ENCODE measurements around the gene SYT9.
A peak's percentile ranks its signal among the peaks of the same experiment; 100 is the strongest.

Gene SYT9

DNA sequence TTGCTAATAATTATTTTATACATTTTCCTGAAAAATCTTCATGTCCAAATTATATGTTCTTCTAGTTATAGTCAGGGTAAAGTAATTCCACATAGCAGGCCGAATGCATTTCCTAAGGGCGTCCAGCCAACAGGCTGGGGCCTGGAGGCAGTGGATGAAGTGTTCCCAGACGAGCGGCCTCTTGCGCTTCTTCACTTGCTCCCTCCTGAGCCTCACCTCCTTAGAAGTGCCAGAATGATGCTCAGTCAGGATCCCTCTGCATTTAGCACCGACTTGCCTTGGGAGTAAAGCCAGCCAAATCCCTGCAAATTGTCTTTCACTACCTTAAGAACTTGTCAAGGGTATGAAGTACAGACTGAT lies 235.1 kb downstream of the SYT9 start:
- Mint-ChIP-seq H3K4me3 (no peak overlapping the region), H3K4me1 (no peaks in the 10 kb centered on the region), H3K27ac (no peak overlapping the region), H3K27me3 (no peaks in the 10 kb centered on the region), H3K36me3 (no peaks in the 10 kb centered on the region), H3K9me3 (no peaks in the 10 kb centered on the region)

DNA sequence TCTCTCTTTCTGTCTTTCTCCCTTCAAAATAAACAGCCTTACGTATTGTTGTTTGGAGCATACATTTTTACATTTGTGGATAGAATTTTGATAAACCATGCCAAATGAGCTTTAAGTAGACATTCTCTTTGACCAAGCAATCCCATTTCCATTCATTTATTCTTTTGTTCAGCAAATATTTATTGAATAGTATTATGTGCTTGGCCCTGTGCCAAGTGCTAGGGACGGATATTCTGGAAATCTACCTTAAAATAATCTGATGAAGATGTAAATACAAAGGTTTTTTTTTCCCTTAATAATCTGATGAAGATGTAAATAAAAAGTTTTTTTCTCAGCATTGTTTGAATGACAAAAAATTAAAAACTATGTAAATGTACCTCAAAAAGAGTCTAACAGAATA lies 235.7 kb downstream of the SYT9 start:
- H3K4me1 Mint-ChIP-seq: no peaks in the 10 kb centered on the region
- no peak overlapping the region for H3K27ac Mint-ChIP-seq
- no peaks in the 10 kb centered on the region for H3K36me3 Mint-ChIP-seq
- H3K9me3 Mint-ChIP-seq: no peaks in the 10 kb centered on the region
- H3K4me3 Mint-ChIP-seq: no peak overlapping the region
- no peaks in the 10 kb centered on the region for H3K27me3 Mint-ChIP-seq

- no peaks in the 10 kb centered on the region for H3K27me3 Mint-ChIP-seq
- no peak overlapping the region for H3K4me3 Mint-ChIP-seq
- no peaks in the 10 kb centered on the region for H3K36me3 Mint-ChIP-seq
- no peak overlapping the region for H3K27ac Mint-ChIP-seq
- H3K9me3 Mint-ChIP-seq: no peaks in the 10 kb centered on the region
- no peaks in the 10 kb centered on the region for H3K4me1 Mint-ChIP-seq
Measured at GRCh38 chr11:7488681-7489080, 237.0 kb downstream of the SYT9 start.

GRCh38 chr11:7489376-7489775 lies 237.7 kb downstream of the SYT9 start:
- Mint-ChIP-seq H3K27me3 (no peaks in the 10 kb centered on the region), H3K27ac (no peak overlapping the region), H3K9me3 (no peaks in the 10 kb centered on the region), H3K4me3 (no peak overlapping the region), H3K4me1 (no peaks in the 10 kb centered on the region), H3K36me3 (no peaks in the 10 kb centered on the region)

DNA sequence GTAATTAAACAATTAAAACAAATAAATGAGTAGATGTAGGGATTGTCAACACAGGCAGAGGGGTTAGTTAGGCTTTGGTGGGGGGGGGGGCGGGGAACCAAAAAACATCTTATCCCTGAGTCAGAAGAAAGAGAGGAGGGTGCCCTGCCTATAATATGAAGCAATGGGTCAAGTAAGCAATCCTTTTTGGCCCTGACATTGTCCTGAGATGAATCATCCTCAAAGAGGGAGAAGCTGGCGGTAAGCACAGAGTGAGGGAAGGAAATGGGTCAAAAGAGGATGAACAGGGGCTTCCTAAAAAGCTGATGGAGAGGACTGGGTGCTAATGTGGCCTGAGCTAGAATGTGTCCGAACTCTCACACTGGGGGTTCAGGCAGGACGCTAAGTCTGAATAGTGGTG lies 238.3 kb downstream of the SYT9 start:
- H3K9me3 Mint-ChIP-seq: no peaks in the 10 kb centered on the region
- no peak overlapping the region for H3K4me3 Mint-ChIP-seq

GRCh38 chr11:7490535-7490934 lies 238.8 kb downstream of the SYT9 start:
- Mint-ChIP-seq H3K4me3 (no peak overlapping the region), H3K27ac (no peak overlapping the region), H3K27me3 (no peaks in the 10 kb centered on the region), H3K36me3 (no peaks in the 10 kb centered on the region), H3K4me1 (no peaks in the 10 kb centered on the region), H3K9me3 (no peaks in the 10 kb centered on the region)

More for the DNA sequence above, 238.3 kb downstream of the SYT9 start:
- no peak overlapping the region for H3K27ac Mint-ChIP-seq
- no peaks in the 10 kb centered on the region for H3K27me3 Mint-ChIP-seq
- H3K36me3 Mint-ChIP-seq: no peaks in the 10 kb centered on the region
- no peaks in the 10 kb centered on the region for H3K4me1 Mint-ChIP-seq

GRCh38 chr11:7492253-7492652 lies 240.5 kb downstream of the SYT9 start:
- H3K4me1 Mint-ChIP-seq: peaks cover 5% of the 10 kb centered on the region
- H3K27me3 Mint-ChIP-seq: no peaks in the 10 kb centered on the region
- H3K27ac Mint-ChIP-seq: no peak overlapping the region
- H3K9me3 Mint-ChIP-seq: no peaks in the 10 kb centered on the region
- H3K36me3 Mint-ChIP-seq: no peaks in the 10 kb centered on the region
- H3K4me3 Mint-ChIP-seq: no peak overlapping the region

GRCh38 chr11:7493670-7494069 lies 242.0 kb downstream of the SYT9 start:
- no peak overlapping the region for H3K27ac Mint-ChIP-seq
- no peak overlapping the region for H3K4me3 Mint-ChIP-seq
- peaks cover 5% of the 10 kb centered on the region for H3K4me1 Mint-ChIP-seq
- H3K27me3 Mint-ChIP-seq: no peaks in the 10 kb centered on the region
- H3K9me3 Mint-ChIP-seq: no peaks in the 10 kb centered on the region
- H3K36me3 Mint-ChIP-seq: no peaks in the 10 kb centered on the region

- Mint-ChIP-seq H3K4me3 (no peak overlapping the region), H3K4me1 (peaks cover 5% of the 10 kb centered on the region), H3K36me3 (no peaks in the 10 kb centered on the region), H3K27ac (no peak overlapping the region), H3K9me3 (no peaks in the 10 kb centered on the region), H3K27me3 (no peaks in the 10 kb centered on the region)
Measured at GRCh38 chr11:7494086-7494745, 242.5 kb downstream of the SYT9 start.

GRCh38 chr11:7495882-7496551 lies 244.3 kb downstream of the SYT9 start:
- Mint-ChIP-seq H3K27me3 (no peaks in the 10 kb centered on the region), H3K4me1 (peaks cover 5% of the 10 kb centered on the region), H3K27ac (peak overlapping the region; percentile 2), H3K9me3 (no peaks in the 10 kb centered on the region), H3K36me3 (no peaks in the 10 kb centered on the region), H3K4me3 (no peak overlapping the region)

DNA sequence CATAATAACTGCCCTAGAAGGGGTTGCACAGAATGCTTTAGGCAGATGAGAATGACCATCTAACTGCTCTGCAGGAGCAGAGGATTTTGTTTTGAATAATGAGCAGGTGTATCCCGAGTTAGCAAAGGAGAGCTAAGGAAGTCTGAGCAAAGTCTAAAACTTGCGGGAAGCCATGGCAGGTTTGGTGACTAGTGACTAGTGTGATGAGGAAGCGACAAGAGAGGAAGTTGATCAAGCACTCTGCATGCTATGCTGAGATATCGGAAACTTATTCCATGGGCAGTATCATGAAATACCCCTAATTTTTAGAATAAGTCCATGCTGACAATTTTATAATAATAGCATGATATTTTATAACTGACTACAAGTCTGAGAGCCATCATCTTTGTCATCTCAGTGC lies 246.5 kb downstream of the SYT9 start:
- no peaks in the 10 kb centered on the region for H3K36me3 Mint-ChIP-seq
- H3K27me3 Mint-ChIP-seq: no peaks in the 10 kb centered on the region
- H3K27ac Mint-ChIP-seq: no peak overlapping the region
- peaks cover 5% of the 10 kb centered on the region for H3K4me1 Mint-ChIP-seq
- no peak overlapping the region for H3K4me3 Mint-ChIP-seq
- H3K9me3 Mint-ChIP-seq: no peaks in the 10 kb centered on the region

DNA sequence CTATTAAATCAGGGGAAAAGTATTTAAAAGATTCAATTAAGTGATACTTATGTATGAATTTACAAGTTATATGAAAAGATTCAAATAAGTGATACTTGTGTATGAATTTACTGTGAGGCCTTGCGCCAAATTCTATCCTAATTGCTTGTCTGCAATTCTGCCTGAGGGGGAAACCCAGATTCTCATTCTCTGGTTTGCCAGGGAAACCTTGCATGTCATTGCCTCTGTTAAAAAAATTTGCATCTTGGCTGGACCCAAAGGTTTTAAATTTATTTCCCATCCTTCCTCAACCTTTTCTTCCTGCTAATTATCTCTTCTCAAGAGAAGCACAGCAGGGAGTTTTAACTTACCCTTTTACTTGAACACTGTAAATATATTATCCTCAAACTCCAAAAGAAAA lies 247.4 kb downstream of the SYT9 start:
- Mint-ChIP-seq H3K27ac (no peak overlapping the region), H3K4me1 (peaks cover 5% of the 10 kb centered on the region), H3K36me3 (no peaks in the 10 kb centered on the region), H3K27me3 (no peaks in the 10 kb centered on the region), H3K4me3 (no peak overlapping the region), H3K9me3 (no peaks in the 10 kb centered on the region)

- Mint-ChIP-seq H3K4me1 (peaks cover 5% of the 10 kb centered on the region), H3K27ac (no peak overlapping the region), H3K9me3 (no peaks in the 10 kb centered on the region), H3K36me3 (no peaks in the 10 kb centered on the region), H3K4me3 (no peak overlapping the region), H3K27me3 (no peaks in the 10 kb centered on the region)
Measured at GRCh38 chr11:7500251-7500650, 248.5 kb downstream of the SYT9 start.

DNA sequence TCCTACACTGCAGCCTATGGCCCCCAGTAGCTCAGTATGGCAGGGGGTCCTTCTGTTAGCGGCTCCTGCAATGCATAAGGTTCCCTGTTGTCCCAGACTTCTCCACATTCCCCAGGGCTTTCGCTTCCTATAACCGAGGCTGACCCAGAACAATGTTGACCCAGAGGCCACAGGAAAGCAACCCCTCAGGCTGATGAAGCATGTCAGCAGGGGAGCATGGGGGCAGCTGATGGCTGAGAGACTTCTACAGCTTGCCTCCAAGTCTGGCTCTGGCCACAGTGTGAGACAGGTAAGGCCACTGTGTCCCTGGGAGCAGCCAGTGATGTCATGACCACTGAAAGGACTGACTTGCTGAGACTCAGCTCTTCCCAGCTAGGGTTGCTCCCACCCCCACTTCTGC lies 249.5 kb downstream of the SYT9 start:
- Mint-ChIP-seq H3K27me3 (no peaks in the 10 kb centered on the region), H3K9me3 (no peaks in the 10 kb centered on the region), H3K36me3 (no peaks in the 10 kb centered on the region), H3K4me3 (no peak overlapping the region), H3K27ac (no peak overlapping the region), H3K4me1 (peaks cover 3% of the 10 kb centered on the region)

DNA sequence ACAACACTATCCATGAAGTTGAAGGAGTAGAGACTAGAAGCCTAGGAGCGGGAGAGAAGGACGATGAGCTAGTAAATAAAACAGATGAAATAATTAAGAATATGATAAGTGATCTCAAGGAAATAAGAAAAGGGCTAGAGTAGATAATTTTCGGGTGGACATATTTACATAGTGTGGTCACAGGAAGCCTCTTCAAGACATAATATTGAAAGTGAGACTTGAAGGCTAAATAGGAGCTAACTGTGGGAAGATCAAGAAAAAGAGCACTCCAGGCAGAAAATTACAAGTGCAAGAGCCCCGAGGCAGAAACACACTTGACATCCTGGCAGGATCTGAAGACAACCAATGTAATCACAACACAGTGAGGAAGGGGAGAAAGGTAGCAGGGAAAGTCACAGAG lies 250.2 kb downstream of the SYT9 start:
- Mint-ChIP-seq H3K9me3 (no peaks in the 10 kb centered on the region), H3K27ac (no peak overlapping the region), H3K36me3 (no peaks in the 10 kb centered on the region), H3K4me3 (no peak overlapping the region), H3K4me1 (no peaks in the 10 kb centered on the region), H3K27me3 (no peaks in the 10 kb centered on the region)

GRCh38 chr11:7506243-7506642 lies 254.5 kb downstream of the SYT9 start:
- no peak overlapping the region for H3K27ac Mint-ChIP-seq
- H3K9me3 Mint-ChIP-seq: no peaks in the 10 kb centered on the region
- H3K4me1 Mint-ChIP-seq: peaks cover 2% of the 10 kb centered on the region
- no peak overlapping the region for H3K4me3 Mint-ChIP-seq
- no peaks in the 10 kb centered on the region for H3K36me3 Mint-ChIP-seq
- no peaks in the 10 kb centered on the region for H3K27me3 Mint-ChIP-seq

DNA sequence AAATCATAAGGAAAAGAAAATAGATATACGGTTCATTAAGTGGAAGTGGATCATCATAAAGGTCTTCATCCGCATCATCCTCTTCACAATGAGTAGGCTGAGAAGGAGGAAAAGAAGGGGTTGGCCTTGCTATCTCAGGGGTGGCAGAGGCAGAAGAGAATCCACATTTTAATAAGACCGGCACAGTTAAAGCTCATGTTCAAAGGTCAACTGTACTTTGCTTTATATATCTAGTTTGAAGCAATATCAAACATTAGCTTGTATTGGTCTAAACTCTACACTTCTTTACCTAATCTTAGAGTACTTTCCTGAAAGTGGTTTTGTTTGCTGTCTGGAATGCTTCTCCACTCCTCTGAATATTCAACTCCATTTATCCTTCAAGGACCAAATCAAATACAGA lies 256.4 kb downstream of the SYT9 start:
- Mint-ChIP-seq H3K27me3 (no peaks in the 10 kb centered on the region), H3K9me3 (no peaks in the 10 kb centered on the region), H3K4me3 (no peak overlapping the region), H3K36me3 (no peaks in the 10 kb centered on the region), H3K4me1 (peaks cover 20% of the 10 kb centered on the region), H3K27ac (no peak overlapping the region)

Measured in activated naive CD4-positive, alpha-beta T cell treated with anti-CD3 and anti-CD28 coated beads, Interleukin-2, amount 50 U/mL, for 24 hours (primary cell).